Stimulated activated CD8-positive, alpha-beta memory T cell treated with anti-CD3 and anti-CD28 coated beads, Interleukin-12 subunit alpha, Interleukin-12 subunit beta, amount 100 ng/mL, for 24 hours (primary cell): ENCODE data around the gene BMERB1.

Source experiments
- DNase-seq: peaks from one replicate; pipeline ENCODE4 v3.0.0-alpha.2; 2020; ENCODE audit errors: extremely low read depth

BMERB1 gene

GRCh38 chr16:15498427-15499175 is 64.2 kb downstream of the BMERB1 start:
- no peak for DNase-seq

DNA sequence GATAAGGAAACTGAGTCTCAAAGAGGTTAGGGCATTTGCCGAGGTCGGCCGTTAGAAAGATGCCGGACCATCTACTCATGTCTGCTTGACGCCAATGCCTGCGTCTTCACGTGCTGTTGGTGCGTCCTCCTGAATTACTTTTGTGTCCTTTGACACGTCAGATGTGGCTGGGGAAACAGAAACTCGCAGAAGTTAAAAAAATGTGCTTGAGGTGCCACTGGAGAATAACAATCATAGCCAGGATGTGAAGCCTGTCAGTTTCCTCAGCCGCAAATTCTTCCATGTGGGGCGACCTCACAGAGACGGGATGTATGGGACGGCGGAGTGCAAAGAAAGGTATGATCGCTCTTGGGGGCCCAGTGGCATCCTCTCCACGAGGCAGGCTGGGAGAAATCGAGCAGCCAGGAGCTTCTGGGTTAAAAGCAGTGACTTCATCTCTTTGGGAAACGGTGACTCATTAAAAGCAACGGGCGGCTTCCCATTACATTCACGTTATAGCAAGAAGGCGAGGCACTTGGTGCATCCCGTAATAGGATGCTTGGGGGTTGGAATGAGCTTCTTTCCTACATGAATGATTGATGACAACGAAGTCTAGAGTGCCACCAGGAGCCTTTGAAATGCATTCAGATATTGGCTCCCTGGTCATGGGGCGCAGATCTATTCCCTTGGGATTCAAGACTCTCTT is 67.8 kb downstream of the BMERB1 start:
- no peak for DNase-seq

- DNase-seq, result no peak
These were observed 72.1 kb downstream of the BMERB1 start for GRCh38 chr16:15506441-15506840.

DNA sequence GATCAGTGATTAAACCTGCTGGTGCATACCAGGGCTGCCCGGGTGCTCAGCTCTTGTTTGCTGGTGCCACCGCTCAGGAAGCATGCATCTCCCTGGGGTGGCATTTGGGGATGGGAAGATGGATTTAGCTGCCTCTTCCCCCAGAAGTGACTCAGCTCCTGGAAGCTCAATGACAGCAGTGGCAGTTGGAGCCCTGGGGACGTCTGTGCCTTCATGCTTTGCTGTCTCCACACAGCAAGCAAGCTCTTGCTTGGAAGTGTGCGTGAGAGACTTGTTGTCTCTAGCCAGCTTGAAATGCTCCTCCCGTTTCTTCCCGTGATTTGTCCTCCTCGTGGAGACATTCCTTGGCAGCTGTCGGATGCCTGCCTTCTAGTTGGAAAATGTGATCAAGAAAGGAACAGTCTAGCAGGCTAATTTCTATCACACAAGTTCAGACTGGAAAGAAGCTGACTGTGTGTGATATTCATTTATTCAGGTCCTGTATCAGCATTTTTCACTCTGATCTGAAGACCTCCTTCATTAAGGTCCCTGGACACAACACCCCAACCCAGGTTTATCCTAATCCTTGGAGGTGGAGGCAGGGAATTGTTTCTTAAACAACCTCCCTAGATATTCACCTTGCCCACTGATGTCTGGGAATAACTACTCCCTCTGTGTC is 73.0 kb downstream of the BMERB1 start:
- no peak for DNase-seq

GRCh38 chr16:15507959-15508627 is 73.7 kb downstream of the BMERB1 start:
- no peak for DNase-seq

DNA sequence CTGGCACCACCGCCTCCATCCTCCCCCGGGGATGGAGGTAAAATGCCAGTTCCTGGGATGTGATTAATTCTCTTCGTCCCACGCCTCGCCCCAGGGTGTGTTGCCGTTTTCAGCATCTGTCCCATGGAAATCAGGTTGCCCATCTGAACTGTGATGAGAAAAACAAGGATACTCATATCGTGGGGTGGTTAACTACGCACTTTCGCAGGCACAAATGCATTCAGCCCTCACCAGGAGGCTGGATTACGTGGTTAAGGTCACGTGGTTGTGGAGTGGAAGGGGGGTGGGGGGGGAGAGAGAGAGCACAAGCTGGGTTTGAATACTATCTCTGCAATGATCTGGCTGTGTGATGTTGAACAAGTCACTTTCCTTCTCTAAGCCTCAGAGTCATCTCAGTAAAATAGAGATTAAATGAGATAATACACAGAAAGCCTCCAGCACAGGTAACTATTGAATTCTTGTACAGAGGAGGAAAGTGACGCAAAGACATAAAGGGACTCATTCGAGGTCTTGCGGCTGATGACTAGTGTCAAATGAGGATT is 74.7 kb downstream of the BMERB1 start:
- no peak for DNase-seq

- no peak for DNase-seq
These were observed 75.5 kb downstream of the BMERB1 start for GRCh38 chr16:15509593-15510535.

DNA sequence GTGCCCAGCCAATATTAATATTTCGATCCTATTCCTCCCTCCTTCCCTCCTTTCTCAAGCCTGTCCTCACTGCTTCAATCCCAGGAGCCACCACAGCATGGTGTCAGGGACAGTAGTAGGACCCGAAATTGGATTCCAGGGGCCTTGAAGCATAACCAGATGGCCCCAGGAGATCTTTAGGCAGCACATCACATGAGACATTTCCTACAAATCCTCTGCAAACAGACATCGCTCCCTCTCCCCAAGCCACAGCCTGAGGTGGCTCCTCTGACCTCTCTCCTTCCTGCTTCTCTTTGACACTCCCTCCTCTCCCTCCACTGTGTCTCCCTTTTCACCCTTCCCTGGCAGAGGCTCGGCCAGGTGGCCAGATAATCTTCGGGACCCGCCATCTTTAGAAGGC is 76.6 kb downstream of the BMERB1 start:
- DNase-seq, result no peak

GRCh38 chr16:15511759-15512487 is 77.5 kb downstream of the BMERB1 start:
- no peak for DNase-seq

GRCh38 chr16:15513156-15513555 is 78.8 kb downstream of the BMERB1 start:
- DNase-seq, result no peak

DNA sequence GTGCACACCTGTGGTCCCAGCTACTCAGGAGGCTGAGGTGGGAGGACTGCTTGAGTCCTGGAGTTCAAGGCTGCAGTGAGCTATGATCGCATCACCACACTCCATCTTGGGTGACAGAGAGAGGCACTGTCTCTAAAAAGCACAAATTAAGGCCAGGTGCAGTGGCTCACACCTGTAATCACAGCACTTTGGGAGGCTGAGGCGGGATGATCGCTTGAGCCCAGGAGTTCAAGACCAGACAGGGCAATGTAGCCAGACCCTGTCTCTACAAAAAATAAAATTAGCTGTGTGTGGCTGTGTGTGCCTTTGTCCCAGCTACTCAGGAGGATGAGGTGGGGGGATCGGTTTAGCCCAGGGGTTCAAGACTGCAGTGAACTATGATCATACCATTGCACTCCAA is 81.6 kb downstream of the BMERB1 start:
- DNase-seq, result no peak

DNA sequence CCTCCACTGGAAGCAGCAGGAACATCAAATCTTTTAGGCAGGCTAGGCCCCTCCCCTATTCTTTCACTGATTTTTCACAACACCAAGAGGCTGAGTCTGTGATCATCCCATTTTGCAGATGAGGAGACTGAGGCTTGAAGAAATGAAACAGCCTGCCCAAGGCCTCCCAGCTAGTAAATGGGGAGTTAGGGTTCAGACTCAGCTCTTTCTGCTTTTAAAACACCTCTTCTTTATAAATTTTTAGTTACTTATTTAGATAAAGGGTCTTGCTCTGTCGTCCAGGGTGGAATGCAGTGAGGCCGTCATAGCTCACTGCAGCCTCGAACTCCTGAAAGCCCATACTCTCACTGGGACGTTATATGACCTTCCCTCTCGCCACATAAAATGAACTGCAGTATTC is 82.2 kb downstream of the BMERB1 start:
- no peak for DNase-seq

DNA sequence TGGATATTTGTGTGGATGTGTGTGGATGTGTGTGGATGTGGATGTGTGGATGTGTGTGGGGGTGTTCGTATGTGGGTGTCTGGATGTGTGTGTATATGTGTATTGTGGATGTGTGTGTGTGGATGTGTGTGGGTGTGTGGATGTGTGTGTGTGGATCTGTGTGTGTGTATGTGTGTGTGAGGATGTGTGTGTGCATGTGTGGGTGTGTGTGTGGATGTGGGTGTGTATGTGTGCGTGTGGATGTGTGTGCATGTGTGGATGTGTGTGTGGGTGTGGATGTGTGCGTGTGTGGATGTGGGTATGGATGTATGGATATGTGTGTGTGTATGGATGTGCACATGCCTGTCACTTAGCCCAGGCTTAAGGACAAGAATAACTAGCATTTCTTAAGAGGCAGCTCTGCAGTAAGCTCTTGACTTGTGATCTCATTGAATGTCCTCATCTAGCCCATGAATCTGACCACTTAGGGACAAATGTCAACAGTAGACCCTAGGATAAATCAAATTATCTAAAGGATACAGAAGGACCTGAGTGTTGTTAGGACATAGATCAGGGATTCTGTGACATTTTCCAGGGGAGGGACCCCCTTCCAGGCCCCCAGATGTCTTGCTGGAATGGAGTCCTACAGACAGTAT is 83.5 kb downstream of the BMERB1 start:
- DNase-seq, result no peak

- no peak for DNase-seq
These were observed 84.3 kb downstream of the BMERB1 start for GRCh38 chr16:15518381-15519351.

DNA sequence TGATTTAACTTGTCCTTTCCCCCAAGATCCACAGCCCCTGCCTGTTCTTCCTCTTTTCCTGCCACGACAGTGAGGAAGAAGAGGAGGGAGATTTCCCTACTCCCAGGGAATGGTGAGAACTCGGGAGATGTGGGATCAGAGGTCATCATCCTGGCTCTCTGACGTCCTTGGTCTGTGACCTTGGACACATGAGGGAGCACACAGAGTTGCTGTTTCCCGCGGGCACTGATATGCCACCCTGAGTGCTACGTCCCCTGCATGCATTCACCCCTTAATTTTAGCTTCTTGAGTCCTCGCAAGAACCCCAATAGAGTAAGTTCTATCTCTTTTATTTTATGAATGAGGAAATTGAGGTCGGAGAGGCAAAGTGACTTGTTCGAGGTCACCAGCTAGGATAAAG is 85.4 kb downstream of the BMERB1 start:
- no peak for DNase-seq

DNA sequence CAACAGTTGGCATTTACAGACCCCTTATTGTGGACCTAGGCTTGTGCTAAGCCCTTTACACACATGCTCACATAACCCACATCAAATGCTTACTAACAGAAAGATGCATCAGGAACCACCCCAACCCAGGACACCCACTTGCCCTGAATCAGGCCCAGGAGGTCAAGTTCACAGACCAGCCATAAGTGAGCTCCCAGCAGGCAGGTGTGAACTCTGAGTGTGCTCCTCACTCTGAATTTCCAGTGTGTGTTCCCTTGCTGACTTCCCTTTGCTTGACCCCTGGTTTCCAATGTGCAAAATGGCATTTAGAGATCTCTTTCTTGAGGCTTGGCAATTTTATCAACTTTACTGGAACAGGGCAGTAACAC is 87.0 kb downstream of the BMERB1 start:
- DNase-seq, result no peak

- no peak for DNase-seq
These were observed 87.5 kb downstream of the BMERB1 start for GRCh38 chr16:15521758-15522509.

DNA sequence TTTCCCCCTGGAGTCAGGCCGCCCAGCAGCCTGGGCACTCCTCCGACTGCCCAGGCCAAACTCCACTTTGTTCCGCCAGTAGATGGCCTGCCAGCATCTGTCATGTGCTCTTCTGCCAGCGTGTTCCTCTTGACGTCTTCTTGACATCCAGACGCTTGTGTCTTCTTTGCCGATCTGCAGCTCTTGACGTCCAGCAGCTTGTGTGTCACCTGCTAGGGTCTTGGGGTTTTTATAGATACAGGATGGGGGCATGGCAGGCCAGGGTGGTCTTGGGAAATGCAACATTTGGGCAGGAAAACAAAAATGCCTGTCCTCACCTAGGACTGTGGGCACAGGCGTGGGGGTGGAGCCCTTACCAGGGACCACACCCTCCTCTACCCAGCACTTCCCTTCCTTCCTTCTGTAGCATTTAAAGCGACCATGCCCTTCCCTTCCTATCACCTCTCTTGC is 88.7 kb downstream of the BMERB1 start:
- no peak for DNase-seq
